HCT116 (cell line): Measurements from ENCODE around the gene OPRL1. TPM values are rescaled to one million over a fixed set of nuclear protein-coding genes. Genes with fewer than 3 reads are reported as not detected.

Experiments used
- ATAC-seq: fragments of 200-7000 bp; cut with Tn5 transposase; 2 replicates; pipeline ENCODE4 v1.9.1; 2020; ENCODE audit warnings: mild to moderate bottlenecking, moderate library complexity
- BruUV-seq: library from RNA; stranded (reverse); fragments of 400-500 nt; replicated peaks from 2 replicates; lab custom pipeline; 2021; lab: Mats Ljungman, UMichigan
- CTCF ChIA-PET: fragments of 300-600 bp; sonication (Branson Sonifier 250); formaldehyde crosslinking; loops from one replicate; lab custom pipeline; 2021; ENCODE audit warnings: antibody characterized with exemption; lab: Charles Lee
- POLR2A ChIA-PET: fragments of 300-600, 350-600 bp; sonication (Branson Sonifier 250); formaldehyde crosslinking; loops from one replicate; lab custom pipeline; 2021; ENCODE audit warnings: antibody characterized with exemption; lab: Charles Lee
- RAD21 ChIA-PET, 2 experiments: fragments of 300-600 bp; sonication (Branson Sonifier 250); formaldehyde crosslinking; loops; one replicate each; lab custom pipeline; 2023; ENCODE audit warnings: low total read pairs in 2 of 2; ENCODE audit not compliant: uncharacterized antibody in 2 of 2, unreplicated experiment in 2 of 2, low non-redundant PET in 1 of 2; lab: Charles Lee
- DNase-seq: peaks from one replicate; pipeline ENCODE4 v3.0.0-alpha.2; 2010; ENCODE audit warnings: low read depth, low spot score
- H2AFZ ChIP-seq: fragments of 200-600 bp; shearing (Covaris generic), sonication (generic); 2 replicates; pipeline ENCODE4 v1.6.1; 2017; ENCODE audit warnings: low read depth, mixed run types, mixed read lengths, antibody characterized with exemption, low read length; ENCODE audit not compliant: poor library complexity, severe bottlenecking
- H3K27ac ChIP-seq: 2 replicates; pipeline ENCODE4 v1.5.1; 2012; ENCODE audit warnings: low read depth, low read length
- H3K27me3 ChIP-seq: fragments of 200-600 bp; sonication (generic); 2 replicates; pipeline ENCODE4 v1.6.1; 2016; ENCODE audit warnings: mixed run types, low read length, mixed read lengths; ENCODE audit not compliant: insufficient read depth
- H3K36me3 ChIP-seq, 2 experiments: fragments of 200-500 bp in 1 of 2; fragments of 200-600 bp in 1 of 2; sonication (Bioruptor generic) in 1 of 2; sonication (generic) in 1 of 2; 2 replicates each; pipeline versions ENCODE4 v1.5.1 to v1.6.1; 2014 to 2016; ENCODE audit warnings: low read length in 2 of 2, inconsistent platforms in 1 of 2, mixed read lengths in 1 of 2, mixed run types in 1 of 2; ENCODE audit not compliant: insufficient read depth in 2 of 2, control insufficient read depth in 1 of 2
- H3K4me1 ChIP-seq, 2 experiments: fragments of 200-600 bp in 1 of 2; sonication (generic) in 1 of 2; 2 replicates each; pipeline versions ENCODE4 v1.5.1 to v1.6.1; 2012 to 2017; ENCODE audit warnings: low read length in 2 of 2, inconsistent platforms in 1 of 2, mild to moderate bottlenecking in 1 of 2, mixed read lengths in 1 of 2, mixed run types in 1 of 2, moderate library complexity in 1 of 2; ENCODE audit not compliant: insufficient read depth in 2 of 2, control insufficient read depth in 1 of 2
- H3K4me2 ChIP-seq: fragments of 200-600 bp; sonication (generic); 2 replicates; pipeline ENCODE4 v1.6.1; 2017; ENCODE audit warnings: mixed run types, low read length, mixed read lengths
- H3K4me3 ChIP-seq, 2 experiments: fragments of 200-600 bp in 1 of 2; sonication (generic) in 1 of 2; replicated peaks in 1 of 2; 2 replicates each; pipeline ENCODE4 v1.5.1; 2011 to 2016; ENCODE audit warnings: low read length in 2 of 2, control low read depth in 1 of 2, low read depth in 1 of 2, mild to moderate bottlenecking in 1 of 2, mixed read lengths in 1 of 2, mixed run types in 1 of 2
- H3K79me2 ChIP-seq: fragments of 200-600 bp; sonication (generic); 2 replicates; pipeline ENCODE4 v1.6.1; 2017; ENCODE audit warnings: mild to moderate bottlenecking, mixed run types, low read length, moderate library complexity, mixed read lengths; ENCODE audit not compliant: insufficient read depth
- H3K9ac ChIP-seq: fragments of 200-600 bp; sonication (generic); 2 replicates; pipeline ENCODE4 v1.6.1; 2016; ENCODE audit warnings: low read length, mixed read lengths
- H3K9me2 ChIP-seq: fragments of 200-600 bp; sonication (generic), shearing (Covaris generic); 2 replicates; pipeline ENCODE4 v1.6.1; 2017; ENCODE audit warnings: mixed run types, mild to moderate bottlenecking, moderate library complexity; ENCODE audit not compliant: insufficient read depth
- H3K9me3 ChIP-seq, 2 experiments: fragments of 200-500 bp in 1 of 2; fragments of 200-600 bp in 1 of 2; sonication (Bioruptor generic) in 1 of 2; sonication (generic) in 1 of 2; 2 replicates each; pipeline ENCODE4 v1.6.1; 2014 to 2017; ENCODE audit warnings: low read length in 2 of 2, mixed read lengths in 2 of 2, inconsistent platforms in 1 of 2, low read depth in 1 of 2, mild to moderate bottlenecking in 1 of 2, mixed run types in 1 of 2, moderate library complexity in 1 of 2; ENCODE audit not compliant: control insufficient read depth in 1 of 2, insufficient read depth in 1 of 2
- H4K20me1 ChIP-seq: fragments of 200-600 bp; sonication (generic), shearing (Covaris generic); 2 replicates; pipeline ENCODE4 v1.6.1; 2017; ENCODE audit warnings: mixed run types, mild to moderate bottlenecking, moderate library complexity; ENCODE audit not compliant: insufficient read depth
- ATF3 ChIP-seq: IDR thresholded peaks from 2 replicates; pipeline ENCODE4 v1.6.1; 2012
- CBX3 ChIP-seq: IDR thresholded peaks from 2 replicates; pipeline ENCODE4 v1.6.1; 2012; ENCODE audit warnings: low read depth
- CTCF ChIP-seq, 3 experiments: fragments of 200-600 bp in 1 of 3; sonication (generic) in 1 of 3; IDR thresholded peaks in 2 of 3; conservative IDR thresholded peaks in 1 of 3; 2 replicates each; pipeline ENCODE4 v1.5.1; 2012 to 2017; ENCODE audit warnings: low read depth in 2 of 3, low read length in 2 of 3, antibody characterized with exemption in 1 of 3, borderline replicate concordance in 1 of 3, control low read depth in 1 of 3, mild to moderate bottlenecking in 1 of 3, mixed read lengths in 1 of 3, mixed run types in 1 of 3, moderate library complexity in 1 of 3; ENCODE audit not compliant: insufficient read depth in 1 of 3
- EGR1 ChIP-seq: IDR thresholded peaks from 2 replicates; pipeline ENCODE4 v1.6.1; 2012; ENCODE audit warnings: low read depth
- ELF1 ChIP-seq: IDR thresholded peaks from 2 replicates; pipeline ENCODE4 v1.6.1; 2012; ENCODE audit warnings: low read depth, borderline replicate concordance
- EZH2 ChIP-seq: fragments of 200-600 bp; sonication (generic); IDR thresholded peaks from 2 replicates; pipeline ENCODE4 v1.6.1; 2017; ENCODE audit warnings: antibody characterized with exemption, mixed run types
- EZH2phosphoT487 ChIP-seq: fragments of 200-600 bp; IDR thresholded peaks from 2 replicates; pipeline ENCODE4 v1.6.1; 2018; ENCODE audit warnings: antibody characterized with exemption, borderline replicate concordance
- JUND ChIP-seq: IDR thresholded peaks from 2 replicates; pipeline ENCODE4 v1.6.1; 2012
- MAX ChIP-seq: IDR thresholded peaks from 2 replicates; pipeline ENCODE4 v1.6.1; 2012
- POLR2AphosphoS5 ChIP-seq: IDR thresholded peaks from 2 replicates; pipeline ENCODE4 v1.6.1; 2011; ENCODE audit warnings: mild to moderate bottlenecking, low read depth, low read length, moderate library complexity
- RAD21 ChIP-seq: IDR thresholded peaks from 2 replicates; pipeline ENCODE4 v1.6.1; 2012; ENCODE audit warnings: low read depth, mild to moderate bottlenecking
- REST ChIP-seq: IDR thresholded peaks from 2 replicates; pipeline ENCODE4 v1.6.1; 2012; ENCODE audit warnings: low read depth
- SIN3A ChIP-seq: IDR thresholded peaks from 2 replicates; pipeline ENCODE4 v1.6.1; 2012; ENCODE audit warnings: low read depth
- SP1 ChIP-seq: IDR thresholded peaks from 2 replicates; pipeline ENCODE4 v1.6.1; 2012; ENCODE audit warnings: low read depth
- SRF ChIP-seq: IDR thresholded peaks from 2 replicates; pipeline ENCODE4 v1.6.1; 2012; ENCODE audit warnings: low read depth
- TCF7L2 ChIP-seq: IDR thresholded peaks from 2 replicates; pipeline ENCODE4 v1.7.0; 2011; ENCODE audit warnings: borderline replicate concordance, inconsistent platforms; ENCODE audit not compliant: insufficient read depth, insufficient read length; ENCODE audit errors: extremely low read depth
- YY1 ChIP-seq: IDR thresholded peaks from 2 replicates; pipeline ENCODE4 v1.6.1; 2011; ENCODE audit warnings: low read length, low read depth, moderate library complexity, mild to moderate bottlenecking; ENCODE audit not compliant: insufficient replicate concordance; ENCODE audit errors: extremely low read depth
- ZBTB33 ChIP-seq: IDR thresholded peaks from 2 replicates; pipeline ENCODE4 v1.6.1; 2011; ENCODE audit warnings: mild to moderate bottlenecking, low read length, moderate library complexity; ENCODE audit not compliant: insufficient replicate concordance; ENCODE audit errors: extremely low read depth
- ZFX ChIP-seq: fragments of 450-650 bp; IDR thresholded peaks from 2 replicates; pipeline ENCODE4 v1.6.1; 2017
- ZNF274 ChIP-seq: fragments of 200-500 bp; sonication (Bioruptor generic); IDR thresholded peaks from 2 replicates; pipeline ENCODE4 v1.6.1; 2014; ENCODE audit warnings: mild to moderate bottlenecking, low read depth, low read length, inconsistent platforms
- intact Hi-C: fragments of 100-400 bp; cut with micrococcal nuclease; formaldehyde crosslinking; loops from 2 replicates; pipeline ENCODE4 v1.10.0; 2022
- total RNA-seq: library from RNA; stranded (reverse); gene quantifications from one replicate; pipeline ENCODE4 v1.2.1, GENCODE V29; 2021; ENCODE audit not compliant: unreplicated experiment

The OPRL1 gene
- total RNA-seq, 1 experiment from 2014 or later = 1.6 TPM

GRCh38 chr20:64093013-64093503 lies 13.2 kb downstream of the OPRL1 start:
- ATAC-seq = peak; percentile 49
- no peak for DNase-seq

More at GRCh38 chr20:64093013-64093503, 13.2 kb downstream of the OPRL1 start:
- no peaks in the 10 kb centered on the region for H3K9me2 ChIP-seq
- no peaks in the 10 kb centered on the region for H3K27me3 ChIP-seq
- no TSS peak for BruUV-seq
- no peak overlapping the region for H2AFZ ChIP-seq
- RAD21 ChIA-PET = no interaction called here
- no peak overlapping the region for H3K27ac ChIP-seq
- CTCF ChIA-PET = no interaction called here
- no peak overlapping the region for H3K4me3 ChIP-seq
- POLR2A ChIA-PET = no interaction called here
- peaks cover 0 to under 1% of the 10 kb centered on the region in 2 experiments; a peak in 1 of 4 replicates for H3K9me3 ChIP-seq
- no peak overlapping the region for H3K9ac ChIP-seq
- H3K4me2 ChIP-seq = no peak overlapping the region
- H3K79me2 ChIP-seq = no peaks in the 10 kb centered on the region
- intact Hi-C loops = no loop called here
- H4K20me1 ChIP-seq = no peaks in the 10 kb centered on the region
- H3K36me3 ChIP-seq = no peaks in the 10 kb centered on the region
- TF ChIP-seq ZBTB33 = no peak
- TF ChIP-seq ATF3 = no peak
- no peak for TF ChIP-seq RAD21
- no peak for TF ChIP-seq EGR1
- no peak for TF ChIP-seq POLR2AphosphoS5
- TF ChIP-seq CTCF (IDR thresholded peaks at IDR 0.05 in 2 of 3, conservative IDR thresholded peaks at IDR 0.05 in 1 of 3; ENCODE audit: borderline replicate concordance in 1 of 3, insufficient read depth in 1 of 3, low read depth in 2 of 3, low read length in 2 of 3) = no peak
- no peak for TF ChIP-seq SRF
- no peak for TF ChIP-seq JUND
- no peak for TF ChIP-seq CBX3
- TF ChIP-seq YY1 = no peak
- no peak for TF ChIP-seq MAX
- TF ChIP-seq ZFX = no peak
- TF ChIP-seq REST = no peak
- no peak for TF ChIP-seq ELF1
- no peak for TF ChIP-seq EZH2
- TF ChIP-seq TCF7L2 = no peak
- no peak for TF ChIP-seq SIN3A
- TF ChIP-seq SP1 = no peak
- no peak for TF ChIP-seq ZNF274
- no peak for TF ChIP-seq EZH2phosphoT487
- no peaks in the 10 kb centered on the region for H3K4me1 ChIP-seq
